HCT116 (cell line): ENCODE data around the gene SEPTIN6. TPM values are rescaled to one million over a fixed set of nuclear protein-coding genes. Genes with fewer than 3 reads are reported as not detected.

Experiments used
- ATAC-seq: fragments of 200-7000 bp; cut with Tn5 transposase; 2 replicates; pipeline ENCODE4 v1.9.1; 2020; ENCODE audit warnings: mild to moderate bottlenecking, moderate library complexity
- Bru-seq: library from RNA; stranded (reverse); fragments of 400-500 nt; gene quantifications from one replicate; lab custom pipeline; 2021; lab: Mats Ljungman, UMichigan
- BruChase-seq, 2 experiments: library from RNA; stranded (reverse); fragments of 400-500 nt; gene quantifications; one replicate each; lab custom pipeline; 2021; lab: Mats Ljungman, UMichigan
- BruUV-seq: library from RNA; stranded (reverse); fragments of 400-500 nt; replicated peaks from 2 replicates; lab custom pipeline; 2021; lab: Mats Ljungman, UMichigan
- CTCF ChIA-PET: fragments of 300-600 bp; sonication (Branson Sonifier 250); formaldehyde crosslinking; loops from one replicate; lab custom pipeline; 2021; ENCODE audit warnings: antibody characterized with exemption; lab: Charles Lee
- POLR2A ChIA-PET: fragments of 300-600, 350-600 bp; sonication (Branson Sonifier 250); formaldehyde crosslinking; loops from one replicate; lab custom pipeline; 2021; ENCODE audit warnings: antibody characterized with exemption; lab: Charles Lee
- RAD21 ChIA-PET, 2 experiments: fragments of 300-600 bp; sonication (Branson Sonifier 250); formaldehyde crosslinking; loops; one replicate each; lab custom pipeline; 2023; ENCODE audit warnings: low total read pairs in 2 of 2; ENCODE audit not compliant: uncharacterized antibody in 2 of 2, unreplicated experiment in 2 of 2, low non-redundant PET in 1 of 2; lab: Charles Lee
- DNase-seq: peaks from one replicate; pipeline ENCODE4 v3.0.0-alpha.2; 2010; ENCODE audit warnings: low read depth, low spot score
- H2AFZ ChIP-seq: fragments of 200-600 bp; shearing (Covaris generic), sonication (generic); 2 replicates; pipeline ENCODE4 v1.6.1; 2017; ENCODE audit warnings: low read depth, mixed run types, mixed read lengths, antibody characterized with exemption, low read length; ENCODE audit not compliant: poor library complexity, severe bottlenecking
- H3K27ac ChIP-seq: 2 replicates; pipeline ENCODE4 v1.5.1; 2012; ENCODE audit warnings: low read depth, low read length
- H3K27me3 ChIP-seq: fragments of 200-600 bp; sonication (generic); 2 replicates; pipeline ENCODE4 v1.6.1; 2016; ENCODE audit warnings: mixed run types, low read length, mixed read lengths; ENCODE audit not compliant: insufficient read depth
- H3K36me3 ChIP-seq, 2 experiments: fragments of 200-500 bp in 1 of 2; fragments of 200-600 bp in 1 of 2; sonication (Bioruptor generic) in 1 of 2; sonication (generic) in 1 of 2; 2 replicates each; pipeline versions ENCODE4 v1.5.1 to v1.6.1; 2014 to 2016; ENCODE audit warnings: low read length in 2 of 2, inconsistent platforms in 1 of 2, mixed read lengths in 1 of 2, mixed run types in 1 of 2; ENCODE audit not compliant: insufficient read depth in 2 of 2, control insufficient read depth in 1 of 2
- H3K4me1 ChIP-seq, 2 experiments: fragments of 200-600 bp in 1 of 2; sonication (generic) in 1 of 2; 2 replicates each; pipeline versions ENCODE4 v1.5.1 to v1.6.1; 2012 to 2017; ENCODE audit warnings: low read length in 2 of 2, inconsistent platforms in 1 of 2, mild to moderate bottlenecking in 1 of 2, mixed read lengths in 1 of 2, mixed run types in 1 of 2, moderate library complexity in 1 of 2; ENCODE audit not compliant: insufficient read depth in 2 of 2, control insufficient read depth in 1 of 2
- H3K4me2 ChIP-seq: fragments of 200-600 bp; sonication (generic); 2 replicates; pipeline ENCODE4 v1.6.1; 2017; ENCODE audit warnings: mixed run types, low read length, mixed read lengths
- H3K4me3 ChIP-seq, 2 experiments: fragments of 200-600 bp in 1 of 2; sonication (generic) in 1 of 2; replicated peaks in 1 of 2; 2 replicates each; pipeline ENCODE4 v1.5.1; 2011 to 2016; ENCODE audit warnings: low read length in 2 of 2, control low read depth in 1 of 2, low read depth in 1 of 2, mild to moderate bottlenecking in 1 of 2, mixed read lengths in 1 of 2, mixed run types in 1 of 2
- H3K79me2 ChIP-seq: fragments of 200-600 bp; sonication (generic); 2 replicates; pipeline ENCODE4 v1.6.1; 2017; ENCODE audit warnings: mild to moderate bottlenecking, mixed run types, low read length, moderate library complexity, mixed read lengths; ENCODE audit not compliant: insufficient read depth
- H3K9ac ChIP-seq: fragments of 200-600 bp; sonication (generic); 2 replicates; pipeline ENCODE4 v1.6.1; 2016; ENCODE audit warnings: low read length, mixed read lengths
- H3K9me2 ChIP-seq: fragments of 200-600 bp; sonication (generic), shearing (Covaris generic); 2 replicates; pipeline ENCODE4 v1.6.1; 2017; ENCODE audit warnings: mixed run types, mild to moderate bottlenecking, moderate library complexity; ENCODE audit not compliant: insufficient read depth
- H3K9me3 ChIP-seq, 2 experiments: fragments of 200-500 bp in 1 of 2; fragments of 200-600 bp in 1 of 2; sonication (Bioruptor generic) in 1 of 2; sonication (generic) in 1 of 2; 2 replicates each; pipeline ENCODE4 v1.6.1; 2014 to 2017; ENCODE audit warnings: low read length in 2 of 2, mixed read lengths in 2 of 2, inconsistent platforms in 1 of 2, low read depth in 1 of 2, mild to moderate bottlenecking in 1 of 2, mixed run types in 1 of 2, moderate library complexity in 1 of 2; ENCODE audit not compliant: control insufficient read depth in 1 of 2, insufficient read depth in 1 of 2
- H4K20me1 ChIP-seq: fragments of 200-600 bp; sonication (generic), shearing (Covaris generic); 2 replicates; pipeline ENCODE4 v1.6.1; 2017; ENCODE audit warnings: mixed run types, mild to moderate bottlenecking, moderate library complexity; ENCODE audit not compliant: insufficient read depth
- CEBPB ChIP-seq: IDR thresholded peaks from 2 replicates; pipeline ENCODE4 v1.6.1; 2012; ENCODE audit warnings: low read depth
- EGR1 ChIP-seq: IDR thresholded peaks from 2 replicates; pipeline ENCODE4 v1.6.1; 2012; ENCODE audit warnings: low read depth
- ELF1 ChIP-seq: IDR thresholded peaks from 2 replicates; pipeline ENCODE4 v1.6.1; 2012; ENCODE audit warnings: low read depth, borderline replicate concordance
- FOSL1 ChIP-seq: IDR thresholded peaks from 2 replicates; pipeline ENCODE4 v1.6.1; 2012; ENCODE audit warnings: low read depth
- JUND ChIP-seq: IDR thresholded peaks from 2 replicates; pipeline ENCODE4 v1.6.1; 2012
- POLR2A ChIP-seq: IDR thresholded peaks from 2 replicates; pipeline ENCODE4 v1.7.0; 2011; ENCODE audit warnings: borderline replicate concordance; ENCODE audit not compliant: insufficient read depth, insufficient read length; ENCODE audit errors: extremely low read depth
- POLR2AphosphoS5 ChIP-seq: IDR thresholded peaks from 2 replicates; pipeline ENCODE4 v1.6.1; 2011; ENCODE audit warnings: mild to moderate bottlenecking, low read depth, low read length, moderate library complexity
- RAD21 ChIP-seq: IDR thresholded peaks from 2 replicates; pipeline ENCODE4 v1.6.1; 2012; ENCODE audit warnings: low read depth, mild to moderate bottlenecking
- SIN3A ChIP-seq: IDR thresholded peaks from 2 replicates; pipeline ENCODE4 v1.6.1; 2012; ENCODE audit warnings: low read depth
- SP1 ChIP-seq: IDR thresholded peaks from 2 replicates; pipeline ENCODE4 v1.6.1; 2012; ENCODE audit warnings: low read depth
- TCF7L2 ChIP-seq: IDR thresholded peaks from 2 replicates; pipeline ENCODE4 v1.7.0; 2011; ENCODE audit warnings: borderline replicate concordance, inconsistent platforms; ENCODE audit not compliant: insufficient read depth, insufficient read length; ENCODE audit errors: extremely low read depth
- YY1 ChIP-seq: IDR thresholded peaks from 2 replicates; pipeline ENCODE4 v1.6.1; 2011; ENCODE audit warnings: low read length, low read depth, moderate library complexity, mild to moderate bottlenecking; ENCODE audit not compliant: insufficient replicate concordance; ENCODE audit errors: extremely low read depth
- ZFX ChIP-seq: fragments of 450-650 bp; IDR thresholded peaks from 2 replicates; pipeline ENCODE4 v1.6.1; 2017
- ZNF274 ChIP-seq: fragments of 200-500 bp; sonication (Bioruptor generic); IDR thresholded peaks from 2 replicates; pipeline ENCODE4 v1.6.1; 2014; ENCODE audit warnings: mild to moderate bottlenecking, low read depth, low read length, inconsistent platforms
- intact Hi-C: fragments of 100-400 bp; cut with micrococcal nuclease; formaldehyde crosslinking; loops from 2 replicates; pipeline ENCODE4 v1.10.0; 2022
- long read RNA-seq: library from polyadenylated mRNA; unstranded; transcript quantifications from one replicate; pipeline ENCODE4 v2.0.0, GENCODE V29; 2021; ENCODE audit not compliant: unreplicated experiment
- polyA plus RNA-seq: library from polyadenylated mRNA; unstranded; fragments of >200 nt; gene quantifications from 2 replicates; pipeline ENCODE4 v1.2.1, GENCODE V29; 2012; ENCODE audit warnings: missing spikeins
- total RNA-seq: library from RNA; stranded (reverse); gene quantifications from one replicate; pipeline ENCODE4 v1.2.1, GENCODE V29; 2021; ENCODE audit not compliant: unreplicated experiment
- TF ChIP-seq, protein P1 (sequence below): IDR thresholded peaks from 2 replicates; pipeline ENCODE4 v1.6.1; 2012; ENCODE audit warnings: low read depth
- TF ChIP-seq, protein P2 (sequence below), 3 experiments: fragments of 200-600 bp in 1 of 3; sonication (generic) in 1 of 3; IDR thresholded peaks in 2 of 3; conservative IDR thresholded peaks in 1 of 3; 2 replicates each; pipeline ENCODE4 v1.5.1; 2012 to 2017; ENCODE audit warnings: low read depth in 2 of 3, low read length in 2 of 3, antibody characterized with exemption in 1 of 3, borderline replicate concordance in 1 of 3, control low read depth in 1 of 3, mild to moderate bottlenecking in 1 of 3, mixed read lengths in 1 of 3, mixed run types in 1 of 3, moderate library complexity in 1 of 3; ENCODE audit not compliant: insufficient read depth in 1 of 3
- TF ChIP-seq, protein P3 (sequence below): IDR thresholded peaks from 2 replicates; pipeline ENCODE4 v1.6.1; 2012
- TF ChIP-seq, protein P4 (sequence below): IDR thresholded peaks from 2 replicates; pipeline ENCODE4 v1.6.1; 2012

The SEPTIN6 gene
- total RNA-seq (10.8 TPM), Bru-seq, nascent RNA (percentile 44 among the genes with signal in this experiment), BruChase-seq, experiment 1, labeled RNA remaining after a 6-hour chase (percentile 37 among the genes with signal in this experiment), BruChase-seq, experiment 2, labeled RNA remaining after a 2-hour chase (percentile 47 among the genes with signal in this experiment)
- 8.8 and 12.6 TPM in 2 replicates for polyA plus RNA-seq
- long read RNA-seq, full-length matches to known transcripts, result 11 of 27 reads
- long read RNA-seq, partial matches to known transcripts, result 3 of 27 reads
- long read RNA-seq, other reads (novel, unspliced or antisense), result 13 of 27 reads

DNA sequence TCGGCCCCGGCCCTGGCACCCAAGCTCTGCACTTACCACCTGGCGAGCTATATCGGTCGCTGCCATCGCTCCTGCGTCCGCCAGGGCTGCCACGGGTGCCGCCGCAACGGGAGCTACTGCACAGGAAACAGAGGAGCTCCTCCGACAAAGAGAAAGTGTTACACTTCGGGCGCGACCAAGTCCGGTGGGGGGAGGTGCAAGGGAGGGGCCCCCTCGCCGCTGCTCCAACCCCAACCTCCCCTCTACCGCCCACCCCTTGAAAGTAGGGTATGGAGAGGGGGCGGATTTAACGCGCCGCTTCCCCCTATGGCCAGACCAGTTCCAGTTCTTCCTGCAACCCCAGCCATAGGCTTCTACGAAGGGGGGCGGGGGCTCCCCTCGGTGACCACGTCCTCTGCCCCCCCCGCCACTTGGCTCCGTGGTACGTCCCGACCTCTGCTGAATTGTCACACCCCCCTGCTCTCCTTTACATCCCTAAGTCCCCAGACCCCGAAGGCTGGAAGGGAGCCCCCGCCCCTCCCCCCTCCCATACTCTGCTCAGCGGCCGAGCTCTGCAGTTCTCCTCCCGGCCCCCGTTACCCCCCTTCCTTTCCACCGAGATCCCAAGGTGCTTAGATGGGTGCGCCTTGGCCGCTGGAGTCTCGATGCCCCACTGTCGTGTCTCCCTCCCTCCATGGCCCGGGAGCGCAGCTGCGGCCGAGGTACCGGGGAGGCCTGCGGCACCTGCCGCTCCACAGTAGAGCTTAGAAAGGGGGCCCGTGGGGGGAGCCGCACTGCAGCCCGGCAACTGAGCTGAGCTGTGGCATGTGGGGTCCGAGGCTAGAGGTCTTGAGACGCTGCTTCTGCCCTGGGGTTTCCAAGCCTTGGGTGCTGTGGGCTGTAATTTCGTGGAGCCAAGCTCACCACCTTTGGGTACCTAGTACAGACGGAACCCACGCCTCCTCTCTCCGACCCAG lies at the start of gene SEPTIN6:
TSS of gene SEPTIN6 (minus strand) at position 129 of the 956 bp plus-strand sequence. CDS start at position 66, 63 bp downstream.
- ChIA-PET CTCF (interaction anchor here (0.8 to 1.1 kb wide), 3 partner anchors 8 to 83 kb away, joined by 3 to 4 read pairs (median 4); no protein-coding TSS in a partner anchor), RAD21 (no interaction called here), POLR2A (interaction anchor here (0.6 to 1.1 kb wide), 6 partner anchors 9 to 90 kb away, joined by 3 to 6 read pairs (median 3); partner anchors contain the start of gene SOWAHD)
- peak; percentile 51 for DNase-seq
- H2AFZ ChIP-seq, result no peak within 1 kb of the TSS
- peak within 1 kb of the TSS; percentile 75 for H3K4me2 ChIP-seq
- no peaks in the 10 kb centered on the region for H3K27me3 ChIP-seq
- H4K20me1 ChIP-seq, result no peaks in the 10 kb centered on the region
- peaks cover 0 to 11% of the 10 kb centered on the region in 2 experiments; a peak in 2 of 4 replicates for H3K4me1 ChIP-seq
- H3K9me2 ChIP-seq, result no peaks in the 10 kb centered on the region
- no peaks in the 10 kb centered on the region for H3K9me3 ChIP-seq
- BruUV-seq, result no TSS peak
- intact Hi-C loops, result loop anchor here (5.0 kb wide), 1 partner anchor 36 kb away; no protein-coding TSS in a partner anchor
- TF ChIP-seq ELF1 (no peak), SIN3A (no peak; the same call in 1 of the 2 replicates), FOSL1 (no peak), POLR2A (peak; percentile 51), ZFX (no peak), ZNF274 (no peak), CEBPB (no peak), YY1 (no peak), SP1 (peak; percentile 21; the same call in 1 of the 2 replicates), RAD21 (no peak), EGR1 (no peak), TCF7L2 (no peak), JUND (peak; percentile 26; the same call in 1 of the 2 replicates), POLR2AphosphoS5 (peak; percentile 80)
- TF ChIP-seq, protein P1, sequence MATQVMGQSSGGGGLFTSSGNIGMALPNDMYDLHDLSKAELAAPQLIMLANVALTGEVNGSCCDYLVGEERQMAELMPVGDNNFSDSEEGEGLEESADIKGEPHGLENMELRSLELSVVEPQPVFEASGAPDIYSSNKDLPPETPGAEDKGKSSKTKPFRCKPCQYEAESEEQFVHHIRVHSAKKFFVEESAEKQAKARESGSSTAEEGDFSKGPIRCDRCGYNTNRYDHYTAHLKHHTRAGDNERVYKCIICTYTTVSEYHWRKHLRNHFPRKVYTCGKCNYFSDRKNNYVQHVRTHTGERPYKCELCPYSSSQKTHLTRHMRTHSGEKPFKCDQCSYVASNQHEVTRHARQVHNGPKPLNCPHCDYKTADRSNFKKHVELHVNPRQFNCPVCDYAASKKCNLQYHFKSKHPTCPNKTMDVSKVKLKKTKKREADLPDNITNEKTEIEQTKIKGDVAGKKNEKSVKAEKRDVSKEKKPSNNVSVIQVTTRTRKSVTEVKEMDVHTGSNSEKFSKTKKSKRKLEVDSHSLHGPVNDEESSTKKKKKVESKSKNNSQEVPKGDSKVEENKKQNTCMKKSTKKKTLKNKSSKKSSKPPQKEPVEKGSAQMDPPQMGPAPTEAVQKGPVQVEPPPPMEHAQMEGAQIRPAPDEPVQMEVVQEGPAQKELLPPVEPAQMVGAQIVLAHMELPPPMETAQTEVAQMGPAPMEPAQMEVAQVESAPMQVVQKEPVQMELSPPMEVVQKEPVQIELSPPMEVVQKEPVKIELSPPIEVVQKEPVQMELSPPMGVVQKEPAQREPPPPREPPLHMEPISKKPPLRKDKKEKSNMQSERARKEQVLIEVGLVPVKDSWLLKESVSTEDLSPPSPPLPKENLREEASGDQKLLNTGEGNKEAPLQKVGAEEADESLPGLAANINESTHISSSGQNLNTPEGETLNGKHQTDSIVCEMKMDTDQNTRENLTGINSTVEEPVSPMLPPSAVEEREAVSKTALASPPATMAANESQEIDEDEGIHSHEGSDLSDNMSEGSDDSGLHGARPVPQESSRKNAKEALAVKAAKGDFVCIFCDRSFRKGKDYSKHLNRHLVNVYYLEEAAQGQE, result no peak
- TF ChIP-seq, protein P2, sequence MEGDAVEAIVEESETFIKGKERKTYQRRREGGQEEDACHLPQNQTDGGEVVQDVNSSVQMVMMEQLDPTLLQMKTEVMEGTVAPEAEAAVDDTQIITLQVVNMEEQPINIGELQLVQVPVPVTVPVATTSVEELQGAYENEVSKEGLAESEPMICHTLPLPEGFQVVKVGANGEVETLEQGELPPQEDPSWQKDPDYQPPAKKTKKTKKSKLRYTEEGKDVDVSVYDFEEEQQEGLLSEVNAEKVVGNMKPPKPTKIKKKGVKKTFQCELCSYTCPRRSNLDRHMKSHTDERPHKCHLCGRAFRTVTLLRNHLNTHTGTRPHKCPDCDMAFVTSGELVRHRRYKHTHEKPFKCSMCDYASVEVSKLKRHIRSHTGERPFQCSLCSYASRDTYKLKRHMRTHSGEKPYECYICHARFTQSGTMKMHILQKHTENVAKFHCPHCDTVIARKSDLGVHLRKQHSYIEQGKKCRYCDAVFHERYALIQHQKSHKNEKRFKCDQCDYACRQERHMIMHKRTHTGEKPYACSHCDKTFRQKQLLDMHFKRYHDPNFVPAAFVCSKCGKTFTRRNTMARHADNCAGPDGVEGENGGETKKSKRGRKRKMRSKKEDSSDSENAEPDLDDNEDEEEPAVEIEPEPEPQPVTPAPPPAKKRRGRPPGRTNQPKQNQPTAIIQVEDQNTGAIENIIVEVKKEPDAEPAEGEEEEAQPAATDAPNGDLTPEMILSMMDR (IDR thresholded peaks at IDR 0.05 in 2 of 3, conservative IDR thresholded peaks at IDR 0.05 in 1 of 3; ENCODE audit: borderline replicate concordance in 1 of 3, insufficient read depth in 1 of 3, low read depth in 2 of 3, low read length in 2 of 3), result no peak
- TF ChIP-seq, protein P3, sequence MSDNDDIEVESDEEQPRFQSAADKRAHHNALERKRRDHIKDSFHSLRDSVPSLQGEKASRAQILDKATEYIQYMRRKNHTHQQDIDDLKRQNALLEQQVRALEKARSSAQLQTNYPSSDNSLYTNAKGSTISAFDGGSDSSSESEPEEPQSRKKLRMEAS, result peak; percentile 49
- TF ChIP-seq, protein P4, sequence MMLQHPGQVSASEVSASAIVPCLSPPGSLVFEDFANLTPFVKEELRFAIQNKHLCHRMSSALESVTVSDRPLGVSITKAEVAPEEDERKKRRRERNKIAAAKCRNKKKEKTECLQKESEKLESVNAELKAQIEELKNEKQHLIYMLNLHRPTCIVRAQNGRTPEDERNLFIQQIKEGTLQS, result no peak
- H3K27ac ChIP-seq, result peak within 1 kb of the TSS; percentile 65
- H3K36me3 ChIP-seq, result no peaks in the 10 kb centered on the region
- peak within 1 kb of the TSS; percentile 64 for H3K9ac ChIP-seq
- H3K4me3 ChIP-seq, result peak within 1 kb of the TSS; percentile 57 to 70
- H3K79me2 ChIP-seq, result no peaks in the 10 kb centered on the region
- peak; percentile 82 for ATAC-seq
